ENCODE measurements around the gene FAM114A1.
A peak's percentile ranks its signal among the peaks of the same experiment; 100 is the strongest.

FAM114A1 gene

DNA sequence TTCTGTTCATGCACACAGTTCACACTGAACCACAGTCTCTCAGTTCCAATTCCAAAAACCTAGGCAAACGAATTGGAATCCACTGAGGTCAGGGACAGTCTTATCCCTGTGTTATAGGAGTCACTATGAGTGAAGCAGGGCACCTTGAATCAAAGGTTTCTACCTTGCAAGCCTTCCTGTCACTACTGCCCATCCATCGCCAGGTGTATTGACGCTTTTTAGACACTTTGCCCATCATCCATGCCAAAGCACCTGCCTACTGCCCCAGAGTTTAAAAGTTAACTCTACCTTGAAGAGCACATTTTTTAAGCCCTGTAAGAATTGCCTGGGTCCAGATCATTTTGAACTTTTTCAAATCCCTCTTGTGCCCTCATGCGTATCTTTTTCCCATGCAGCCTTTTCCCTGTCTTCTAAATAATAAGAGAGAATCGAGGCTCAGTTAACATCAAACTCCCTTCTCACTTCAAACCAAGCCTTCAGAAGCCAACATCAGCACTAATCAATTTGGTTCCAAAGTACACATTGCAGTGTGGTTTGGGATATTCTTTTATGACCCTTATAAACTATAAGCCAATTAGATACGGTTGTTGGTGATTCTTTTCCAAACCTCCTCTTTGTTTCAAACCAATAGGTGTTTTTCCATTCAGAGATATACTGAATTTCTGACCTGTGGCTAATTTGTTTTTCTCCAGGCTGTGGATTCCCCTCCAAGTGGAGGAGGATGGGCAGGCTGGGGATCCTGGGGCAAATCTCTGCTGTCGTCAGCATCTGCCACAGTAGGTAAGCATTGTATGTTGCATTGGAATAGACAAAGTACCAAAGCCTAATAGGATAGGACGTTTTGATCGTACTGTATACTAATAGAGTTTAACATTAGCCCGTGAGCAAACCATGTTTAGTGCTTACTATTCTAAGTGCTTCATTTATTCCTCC, 23.7 kb downstream of the FAM114A1 start:
- Histone ChIP-seq H3K36me3 (ENCODE audit: control insufficient read depth, insufficient read depth, low read length) (peaks cover 2% of the 10 kb centered on the region), H3K9ac (ENCODE audit: low read length) (no peak overlapping the region), H3K27me3 (ENCODE audit: control insufficient read depth, insufficient read depth, low read length) (no peaks in the 10 kb centered on the region), H3K27ac (ENCODE audit: low read depth, low read length) (no peak overlapping the region), H3K4me3 (ENCODE audit: low read length) (no peak overlapping the region), H3K4me1 (ENCODE audit: control insufficient read depth, insufficient read depth, low read length) (peaks cover 11% of the 10 kb centered on the region)

GRCh38 chr4:38894322-38894982, 26.8 kb downstream of the FAM114A1 start:
- Histone ChIP-seq H3K27me3 (ENCODE audit: control insufficient read depth, insufficient read depth, low read length) (no peaks in the 10 kb centered on the region), H3K9ac (ENCODE audit: low read length) (no peak overlapping the region), H3K27ac (ENCODE audit: low read depth, low read length) (no peak overlapping the region), H3K4me3 (ENCODE audit: low read length) (no peak overlapping the region), H3K36me3 (ENCODE audit: control insufficient read depth, insufficient read depth, low read length) (peaks cover 6% of the 10 kb centered on the region), H3K4me1 (ENCODE audit: control insufficient read depth, insufficient read depth, low read length) (peaks cover 6% of the 10 kb centered on the region)

GRCh38 chr4:38896940-38897339, 29.3 kb downstream of the FAM114A1 start:
- H3K27ac ChIP-seq (ENCODE audit: low read depth, low read length) = no peak overlapping the region
- no peak overlapping the region for H3K9ac ChIP-seq (ENCODE audit: low read length)
- no peaks in the 10 kb centered on the region for H3K4me1 ChIP-seq (ENCODE audit: control insufficient read depth, insufficient read depth, low read length)
- H3K27me3 ChIP-seq (ENCODE audit: control insufficient read depth, insufficient read depth, low read length) = no peaks in the 10 kb centered on the region
- peaks cover 6% of the 10 kb centered on the region for H3K36me3 ChIP-seq (ENCODE audit: control insufficient read depth, insufficient read depth, low read length)
- H3K4me3 ChIP-seq (ENCODE audit: low read length) = no peak overlapping the region

GRCh38 chr4:38898245-38898644, 30.6 kb downstream of the FAM114A1 start:
- peaks cover 3% of the 10 kb centered on the region for H3K4me1 ChIP-seq (ENCODE audit: control insufficient read depth, insufficient read depth, low read length)
- no peak overlapping the region for H3K9ac ChIP-seq (ENCODE audit: low read length)
- no peaks in the 10 kb centered on the region for H3K27me3 ChIP-seq (ENCODE audit: control insufficient read depth, insufficient read depth, low read length)
- no peak overlapping the region for H3K27ac ChIP-seq (ENCODE audit: low read depth, low read length)
- H3K4me3 ChIP-seq (ENCODE audit: low read length) = no peak overlapping the region
- peaks cover 6% of the 10 kb centered on the region for H3K36me3 ChIP-seq (ENCODE audit: control insufficient read depth, insufficient read depth, low read length)

GRCh38 chr4:38902221-38902620, 34.6 kb downstream of the FAM114A1 start:
- H3K36me3 ChIP-seq (ENCODE audit: control insufficient read depth, insufficient read depth, low read length) = peaks cover 10% of the 10 kb centered on the region
- H3K9ac ChIP-seq (ENCODE audit: low read length) = no peak overlapping the region
- H3K4me3 ChIP-seq (ENCODE audit: low read length) = no peak overlapping the region
- peaks cover 15% of the 10 kb centered on the region for H3K4me1 ChIP-seq (ENCODE audit: control insufficient read depth, insufficient read depth, low read length)
- no peaks in the 10 kb centered on the region for H3K27me3 ChIP-seq (ENCODE audit: control insufficient read depth, insufficient read depth, low read length)
- H3K27ac ChIP-seq (ENCODE audit: low read depth, low read length) = no peak overlapping the region

DNA sequence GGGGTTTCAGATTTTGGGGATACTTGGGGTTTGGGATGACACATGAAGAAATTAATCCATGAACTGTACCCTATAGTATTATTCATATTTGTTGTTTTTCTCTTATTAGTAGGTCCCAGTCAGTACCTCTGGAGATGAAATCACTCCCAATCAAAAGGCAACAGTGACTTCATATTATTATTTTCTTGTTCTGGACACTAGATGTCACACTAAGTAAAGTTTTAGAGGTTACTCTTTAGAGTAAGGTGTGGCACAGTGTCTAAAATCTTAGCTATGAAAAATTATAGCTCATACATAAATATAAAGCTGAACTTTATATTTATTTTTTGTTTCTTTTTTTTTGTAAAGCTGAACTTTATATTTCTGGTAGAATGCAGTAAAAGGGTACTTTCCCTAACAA, 35.1 kb downstream of the FAM114A1 start:
- Histone ChIP-seq H3K4me1 (ENCODE audit: control insufficient read depth, insufficient read depth, low read length) (peaks cover 15% of the 10 kb centered on the region), H3K27ac (ENCODE audit: low read depth, low read length) (no peak overlapping the region), H3K9ac (ENCODE audit: low read length) (no peak overlapping the region), H3K27me3 (ENCODE audit: control insufficient read depth, insufficient read depth, low read length) (no peaks in the 10 kb centered on the region), H3K36me3 (ENCODE audit: control insufficient read depth, insufficient read depth, low read length) (peaks cover 10% of the 10 kb centered on the region), H3K4me3 (ENCODE audit: low read length) (no peak overlapping the region)

- peaks cover 9% of the 10 kb centered on the region for H3K36me3 ChIP-seq (ENCODE audit: control insufficient read depth, insufficient read depth, low read length)
- H3K27ac ChIP-seq (ENCODE audit: low read depth, low read length) = peak overlapping the region; percentile 51
Measured at GRCh38 chr4:38904090-38904666, 36.6 kb downstream of the FAM114A1 start.

DNA sequence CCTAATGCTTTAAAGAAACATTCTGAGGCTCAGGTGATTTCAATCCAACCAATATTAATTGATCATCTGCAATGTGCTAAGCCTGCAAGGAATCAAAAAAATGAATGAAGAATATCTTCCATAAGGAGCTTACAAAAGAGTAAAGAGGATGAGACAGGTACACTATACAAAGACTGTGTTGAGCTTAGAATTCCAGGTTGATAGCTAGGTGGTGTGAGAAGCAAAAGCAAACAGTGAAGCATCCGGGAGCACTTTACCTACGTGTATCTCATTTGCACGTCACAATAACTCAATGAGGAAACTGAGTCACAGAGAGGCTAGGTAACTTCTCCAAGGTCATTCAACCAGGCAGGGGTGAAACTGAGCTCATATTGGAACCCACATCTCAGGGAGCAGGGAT, 37.1 kb downstream of the FAM114A1 start:
- Histone ChIP-seq H3K9ac (ENCODE audit: low read length) (no peak overlapping the region), H3K36me3 (ENCODE audit: control insufficient read depth, insufficient read depth, low read length) (peaks cover 12% of the 10 kb centered on the region), H3K27me3 (ENCODE audit: control insufficient read depth, insufficient read depth, low read length) (no peaks in the 10 kb centered on the region), H3K4me1 (ENCODE audit: control insufficient read depth, insufficient read depth, low read length) (peaks cover 15% of the 10 kb centered on the region), H3K27ac (ENCODE audit: low read depth, low read length) (peak overlapping the region; percentile 34), H3K4me3 (ENCODE audit: low read length) (no peak overlapping the region)

More at GRCh38 chr4:38904090-38904666, 36.6 kb downstream of the FAM114A1 start:
- no peak overlapping the region for H3K4me3 ChIP-seq (ENCODE audit: low read length)
- peaks cover 15% of the 10 kb centered on the region for H3K4me1 ChIP-seq (ENCODE audit: control insufficient read depth, insufficient read depth, low read length)
- no peaks in the 10 kb centered on the region for H3K27me3 ChIP-seq (ENCODE audit: control insufficient read depth, insufficient read depth, low read length)
- no peak overlapping the region for H3K9ac ChIP-seq (ENCODE audit: low read length)

DNA sequence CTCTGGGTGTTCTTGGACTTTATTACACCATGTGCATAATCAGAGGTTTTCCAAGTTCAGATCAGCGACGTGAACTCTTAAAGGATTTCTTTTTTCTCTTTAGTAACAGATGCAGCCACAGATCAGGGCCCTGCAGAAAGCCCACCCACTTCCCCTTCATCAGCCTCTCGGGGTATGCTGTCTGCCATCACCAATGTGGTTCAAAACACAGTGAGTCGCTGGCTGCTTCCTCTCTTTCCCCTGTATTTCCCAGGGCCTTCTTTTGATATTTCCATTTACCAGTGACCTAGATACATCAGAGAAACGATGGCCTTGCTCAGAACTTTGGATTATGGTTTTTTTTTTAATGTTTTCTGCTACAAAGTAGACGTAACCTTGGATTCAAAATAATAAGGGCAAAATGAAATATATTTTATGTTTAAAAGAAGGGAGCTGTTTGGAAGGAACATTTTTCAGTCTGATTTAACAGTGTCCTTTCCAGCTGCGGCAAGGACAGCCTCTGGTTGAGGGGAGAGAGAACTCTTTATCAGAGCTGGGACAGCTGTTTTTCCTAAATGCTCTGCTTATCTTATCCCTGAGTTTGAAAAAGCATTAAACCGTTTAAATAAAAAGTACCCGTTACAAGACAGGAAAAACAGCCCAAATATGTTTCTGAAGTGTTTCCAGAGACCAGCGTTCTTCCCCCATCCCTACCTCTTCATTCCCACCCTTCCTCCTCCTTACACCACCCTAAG, 38.2 kb downstream of the FAM114A1 start:
- peaks cover 20% of the 10 kb centered on the region for H3K36me3 ChIP-seq (ENCODE audit: control insufficient read depth, insufficient read depth, low read length)

DNA sequence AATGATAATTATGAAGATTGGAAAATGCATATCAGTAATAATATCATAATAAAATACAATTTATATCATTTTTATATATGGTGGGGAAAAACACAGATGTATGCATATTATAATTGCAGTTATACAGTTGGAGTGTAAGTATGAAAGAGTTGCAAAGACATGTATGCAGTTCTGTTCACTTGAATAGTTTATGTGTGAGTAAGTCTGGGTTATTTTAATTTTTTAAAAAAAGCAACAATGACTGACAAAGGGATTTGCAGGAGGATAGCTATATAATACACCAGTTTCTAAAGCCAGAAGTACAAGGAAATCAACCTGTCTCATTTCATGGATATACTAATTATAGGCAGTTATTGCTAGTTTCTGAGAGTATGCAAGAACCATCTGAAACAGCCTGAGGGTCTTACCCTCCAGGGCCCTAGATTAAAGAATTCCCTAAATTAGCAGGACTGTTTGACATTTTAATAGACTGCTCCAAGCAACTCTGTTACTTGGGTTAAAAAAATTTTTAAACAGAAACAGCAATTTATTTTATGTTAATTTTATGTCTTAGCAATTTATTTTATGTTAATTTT, 40.2 kb downstream of the FAM114A1 start:
- Histone ChIP-seq H3K4me1 (ENCODE audit: control insufficient read depth, insufficient read depth, low read length) (peaks cover 15% of the 10 kb centered on the region), H3K36me3 (ENCODE audit: control insufficient read depth, insufficient read depth, low read length) (peaks cover 25% of the 10 kb centered on the region), H3K9ac (ENCODE audit: low read length) (no peak overlapping the region), H3K4me3 (ENCODE audit: low read length) (no peak overlapping the region), H3K27me3 (ENCODE audit: control insufficient read depth, insufficient read depth, low read length) (no peaks in the 10 kb centered on the region), H3K27ac (ENCODE audit: low read depth, low read length) (no peak overlapping the region)

More for the DNA sequence above, 38.2 kb downstream of the FAM114A1 start:
- H3K27ac ChIP-seq (ENCODE audit: low read depth, low read length) = peak overlapping the region; percentile 62
- H3K4me1 ChIP-seq (ENCODE audit: control insufficient read depth, insufficient read depth, low read length) = peaks cover 15% of the 10 kb centered on the region
- H3K4me3 ChIP-seq (ENCODE audit: low read length) = no peak overlapping the region
- no peaks in the 10 kb centered on the region for H3K27me3 ChIP-seq (ENCODE audit: control insufficient read depth, insufficient read depth, low read length)
- no peak overlapping the region for H3K9ac ChIP-seq (ENCODE audit: low read length)

DNA sequence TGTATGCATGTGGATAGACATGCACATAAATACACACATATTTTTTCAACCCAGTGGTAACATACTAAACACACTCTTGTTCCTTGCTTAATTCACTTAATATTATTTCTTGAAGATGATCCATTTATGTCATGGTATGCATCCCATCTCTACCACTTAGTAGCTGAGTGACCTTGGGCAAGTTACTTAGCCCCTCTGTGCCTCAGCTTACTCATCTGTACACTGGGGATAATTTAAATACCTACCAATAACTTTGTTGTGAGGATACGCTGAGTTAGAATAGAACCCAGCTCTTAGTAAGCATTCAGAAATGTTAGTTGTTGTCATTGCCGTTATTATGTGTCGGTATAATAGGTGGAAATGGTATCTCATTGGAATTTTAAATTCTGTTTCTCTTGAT, 41.4 kb downstream of the FAM114A1 start:
- Histone ChIP-seq H3K9ac (ENCODE audit: low read length) (no peak overlapping the region), H3K27ac (ENCODE audit: low read depth, low read length) (no peak overlapping the region), H3K4me3 (ENCODE audit: low read length) (no peak overlapping the region), H3K4me1 (ENCODE audit: control insufficient read depth, insufficient read depth, low read length) (peaks cover 4% of the 10 kb centered on the region), H3K36me3 (ENCODE audit: control insufficient read depth, insufficient read depth, low read length) (peaks cover 25% of the 10 kb centered on the region), H3K27me3 (ENCODE audit: control insufficient read depth, insufficient read depth, low read length) (no peaks in the 10 kb centered on the region)

DNA sequence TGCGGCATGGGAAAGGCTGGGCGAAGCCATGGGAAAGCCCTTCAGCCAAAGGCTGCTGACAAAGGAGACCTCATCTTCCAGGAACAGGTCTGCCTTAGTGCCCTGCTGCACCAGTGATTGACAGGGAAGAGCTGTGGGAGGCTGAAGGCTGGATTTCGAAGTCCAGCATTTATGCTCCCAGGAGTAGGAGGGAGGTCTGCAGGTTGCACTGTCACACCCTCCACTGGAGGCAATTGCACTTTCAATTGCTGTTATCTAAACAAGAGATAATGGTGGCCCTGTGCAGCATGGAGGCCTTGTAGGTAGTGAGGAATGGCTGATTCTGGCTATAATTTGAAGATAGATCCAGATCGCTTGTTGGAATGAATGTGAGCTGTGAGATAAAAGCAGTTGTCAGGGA, 43.7 kb downstream of the FAM114A1 start:
- H3K27ac ChIP-seq (ENCODE audit: low read depth, low read length) = no peak overlapping the region
- no peak overlapping the region for H3K4me3 ChIP-seq (ENCODE audit: low read length)
- H3K27me3 ChIP-seq (ENCODE audit: control insufficient read depth, insufficient read depth, low read length) = no peaks in the 10 kb centered on the region
- H3K9ac ChIP-seq (ENCODE audit: low read length) = no peak overlapping the region
- no peaks in the 10 kb centered on the region for H3K4me1 ChIP-seq (ENCODE audit: control insufficient read depth, insufficient read depth, low read length)
- peaks cover 30% of the 10 kb centered on the region for H3K36me3 ChIP-seq (ENCODE audit: control insufficient read depth, insufficient read depth, low read length)
